Esophagus (tissue), 2 donors: ENCODE results near the gene KIRREL3. TPM values are rescaled to one million over a fixed set of nuclear protein-coding genes. Genes with fewer than 3 reads are reported as not detected.

ENCODE experiments used
- H3K27ac ChIP-seq, 2 donors: one replicate each; pipeline ENCODE4 v1.5.1; 2013; ENCODE audit warnings: low read depth in 2 of 2, mild to moderate bottlenecking in 2 of 2, inconsistent platforms in 1 of 2, low read length in 1 of 2, moderate library complexity in 1 of 2
- H3K27me3 ChIP-seq, 2 donors: one replicate each; pipeline ENCODE4 v1.6.1; 2013; ENCODE audit warnings: low read length in 2 of 2, control low read depth in 1 of 2, mild to moderate bottlenecking in 1 of 2; ENCODE audit not compliant: insufficient read depth in 2 of 2, control insufficient read depth in 1 of 2
- H3K36me3 ChIP-seq, 2 donors: one replicate each; pipeline ENCODE4 v1.6.1; 2013; ENCODE audit warnings: low read length in 1 of 2; ENCODE audit not compliant: control insufficient read depth in 2 of 2, insufficient read depth in 2 of 2
- H3K4me1 ChIP-seq, 2 donors: one replicate each; pipeline ENCODE4 v1.6.1; 2013; ENCODE audit warnings: low read length in 1 of 2; ENCODE audit not compliant: control insufficient read depth in 2 of 2, insufficient read depth in 2 of 2
- H3K4me3 ChIP-seq, 2 donors: one replicate each; pipeline ENCODE4 v1.5.1; 2013; ENCODE audit warnings: low read length in 2 of 2, mild to moderate bottlenecking in 2 of 2, low read depth in 1 of 2, moderate library complexity in 1 of 2
- H3K9me3 ChIP-seq, 2 donors: one replicate each; pipeline ENCODE4 v1.6.1; 2013; ENCODE audit warnings: mild to moderate bottlenecking in 2 of 2, low read depth in 1 of 2, low read length in 1 of 2, moderate library complexity in 1 of 2; ENCODE audit not compliant: control insufficient read depth in 2 of 2, insufficient read depth in 1 of 2
- WGBS, 2 donors: extraction: QIAGEN DNeasy Blood & Tissue Kit; methylation state at CpG; one replicate each; pipeline ENCODE4 v1.1.7; 2013; 5-methylcytosine and 5-hydroxymethylcytosine counted together
- polyA plus RNA-seq, 2 donors: library from polyadenylated mRNA; stranded (reverse); fragments of 200-250 nt; gene quantifications; one replicate each; pipeline ENCODE4 v1.2.3, GENCODE V29; 2013
- donor health status: healthy with polysubstance abuse.
- donor health status: Bipolar disorder and iron deficiency.

The KIRREL3 gene
- polyA plus RNA-seq, 2 donors = 0.05 to 0.12 TPM

GRCh38 chr11:126991596-126991995 is 9.0 kb downstream of the KIRREL3 start:
- no peaks in the 10 kb centered on the region for H3K4me1 ChIP-seq
- no peaks in the 10 kb centered on the region for H3K36me3 ChIP-seq
- no peak overlapping the region for H3K27ac ChIP-seq
- H3K9me3 ChIP-seq = peaks cover 0 to 2% of the 10 kb centered on the region in 2 donors
- WGBS, 2 donors = 72 to 76% methylated on average over 2 of the region's 2 CpGs
- no peak overlapping the region for H3K4me3 ChIP-seq
- peaks cover 0 to 4% of the 10 kb centered on the region in 2 donors for H3K27me3 ChIP-seq

DNA sequence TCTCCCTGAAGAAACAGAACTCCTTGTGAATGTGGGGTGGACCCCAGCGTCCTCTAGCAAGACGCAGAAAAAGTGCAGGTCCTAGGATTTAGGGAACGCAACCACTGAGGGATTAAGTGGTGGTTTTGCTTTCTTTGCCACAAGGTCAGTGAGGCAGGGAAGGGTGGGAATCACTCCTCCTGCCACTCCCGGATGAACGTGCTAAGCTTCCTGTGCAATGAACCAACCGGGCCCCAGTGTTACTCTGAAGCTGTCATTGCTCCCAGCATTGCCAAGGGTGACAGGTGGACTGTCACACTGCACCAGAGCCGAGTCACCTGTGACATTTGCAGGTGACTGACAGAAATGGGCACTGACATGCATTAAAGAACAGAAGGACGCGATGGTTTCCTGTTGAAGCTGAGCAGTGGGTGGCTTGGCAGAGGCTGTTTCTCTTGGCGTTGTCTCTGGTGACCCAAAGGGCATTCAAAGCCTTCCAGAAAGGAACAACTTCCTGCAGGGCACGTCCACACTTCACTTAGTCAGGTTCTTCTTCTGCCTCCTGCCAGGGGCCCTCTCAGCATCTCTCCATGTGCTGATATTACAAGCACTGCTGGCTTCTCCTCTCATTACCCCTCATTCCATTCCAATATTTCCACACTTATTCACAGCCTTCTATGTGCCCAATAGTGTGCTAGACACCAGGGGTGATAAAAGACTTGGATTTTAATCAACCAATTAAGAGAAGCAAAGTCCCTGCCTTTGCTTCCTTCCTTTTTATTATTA is 9.7 kb downstream of the KIRREL3 start:
- no peak overlapping the region for H3K27ac ChIP-seq
- no peak overlapping the region for H3K4me3 ChIP-seq
- no peaks in the 10 kb centered on the region for H3K36me3 ChIP-seq
- H3K9me3 ChIP-seq = peaks cover 0 to 2% of the 10 kb centered on the region in 2 donors
- H3K4me1 ChIP-seq = no peaks in the 10 kb centered on the region
- H3K27me3 ChIP-seq = peaks cover 0 to 4% of the 10 kb centered on the region in 2 donors
- 41 to 44% methylated on average over 11 of the region's 11 CpGs for WGBS, 2 donors

DNA sequence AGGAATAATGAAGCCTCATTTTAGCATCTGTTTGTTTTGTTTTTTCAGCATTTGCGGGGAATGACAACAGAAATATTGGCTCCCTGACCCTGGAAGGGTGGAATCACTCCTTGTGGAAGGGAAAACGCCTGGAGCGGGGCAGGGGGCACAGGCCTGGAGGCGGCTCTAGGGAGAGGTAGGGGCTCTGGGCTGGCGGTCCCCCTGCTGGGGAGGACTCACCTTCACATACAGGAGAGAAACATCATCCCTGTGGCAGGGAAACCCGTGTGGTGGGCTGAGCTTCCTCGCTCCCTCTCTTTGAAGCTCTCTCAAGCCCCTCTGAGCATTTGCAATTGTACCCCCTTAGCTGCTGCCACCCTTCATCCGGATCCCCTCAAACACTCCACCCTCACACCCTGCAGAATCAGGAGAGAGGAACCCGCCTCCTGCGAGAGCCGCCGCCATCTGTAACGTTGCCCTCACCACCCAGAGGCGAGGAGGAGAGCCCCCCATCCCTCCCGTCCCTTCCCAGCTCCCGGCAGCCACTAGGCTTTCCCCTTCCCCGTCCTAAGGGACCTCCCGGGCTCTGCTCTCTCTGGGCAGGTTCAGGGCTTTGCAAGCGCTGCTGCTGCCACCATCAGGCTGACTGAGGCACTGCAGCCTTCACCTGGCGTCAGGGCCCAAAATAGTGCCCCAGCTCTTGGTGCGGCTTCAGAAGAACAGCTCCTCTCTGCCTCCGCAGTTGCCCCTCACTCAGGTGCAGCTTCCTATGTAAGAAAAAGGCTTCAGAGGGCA is 10.4 kb downstream of the KIRREL3 start:
- Histone ChIP-seq H3K27me3 (peaks cover 0 to 4% of the 10 kb centered on the region in 2 donors), H3K36me3 (no peaks in the 10 kb centered on the region), H3K4me3 (no peak overlapping the region), H3K4me1 (no peaks in the 10 kb centered on the region), H3K27ac (no peak overlapping the region), H3K9me3 (peaks cover 0 to 2% of the 10 kb centered on the region in 2 donors)
- WGBS, 2 donors = 25 to 27% methylated on average over 21 to 22 of the region's 22 CpGs

- H3K27me3 ChIP-seq = peaks cover 0 to 4% of the 10 kb centered on the region in 2 donors
- H3K9me3 ChIP-seq = peaks cover 0 to 2% of the 10 kb centered on the region in 2 donors
- 78 to 84% methylated on average over 7 of the region's 7 CpGs for WGBS, 2 donors
- no peaks in the 10 kb centered on the region for H3K4me1 ChIP-seq
- H3K4me3 ChIP-seq = no peak overlapping the region
- no peak overlapping the region for H3K27ac ChIP-seq
- no peaks in the 10 kb centered on the region for H3K36me3 ChIP-seq
These were observed 11.9 kb downstream of the KIRREL3 start for GRCh38 chr11:126988655-126989054.

DNA sequence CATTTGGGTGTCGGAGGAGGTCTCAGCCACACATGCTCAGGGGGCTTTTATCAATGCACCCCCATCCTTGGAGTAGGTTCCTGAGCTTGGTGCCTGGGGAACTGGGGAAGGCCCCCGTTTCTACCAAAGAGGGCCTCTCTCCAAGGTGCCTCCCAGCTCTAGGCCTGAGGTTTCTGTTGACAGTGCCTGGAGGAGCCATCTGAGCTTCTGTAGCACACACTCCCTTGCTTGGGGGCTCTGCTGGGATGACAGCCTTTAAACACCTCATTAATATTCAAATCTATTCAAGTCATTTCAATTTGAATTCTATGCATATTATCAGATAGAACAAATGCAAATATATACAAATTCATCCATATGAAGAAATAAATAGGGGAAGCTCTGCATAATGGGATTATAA is 18.9 kb downstream of the KIRREL3 start:
- peaks cover 0 to 2% of the 10 kb centered on the region in 2 donors for H3K9me3 ChIP-seq
- H3K4me1 ChIP-seq = no peaks in the 10 kb centered on the region
- peaks cover 0 to 2% of the 10 kb centered on the region in 2 donors for H3K27me3 ChIP-seq
- WGBS, 2 donors = 65 to 72% methylated on average over 2 of the region's 2 CpGs
- no peak overlapping the region for H3K4me3 ChIP-seq
- H3K36me3 ChIP-seq = no peaks in the 10 kb centered on the region
- no peak overlapping the region for H3K27ac ChIP-seq

GRCh38 chr11:126978911-126979310 is 21.7 kb downstream of the KIRREL3 start:
- H3K4me3 ChIP-seq = no peak overlapping the region
- H3K9me3 ChIP-seq = peaks cover 2% of the 10 kb centered on the region in 2 donors
- H3K27ac ChIP-seq = no peak overlapping the region
- H3K27me3 ChIP-seq = peaks cover 0 to 2% of the 10 kb centered on the region in 2 donors
- no peaks in the 10 kb centered on the region for H3K36me3 ChIP-seq
- WGBS, 2 donors = 44 to 54% methylated on average over 5 of the region's 5 CpGs
- H3K4me1 ChIP-seq = no peaks in the 10 kb centered on the region

- Histone ChIP-seq H3K4me3 (no peak overlapping the region), H3K27ac (no peak overlapping the region), H3K9me3 (peaks cover 0 to 2% of the 10 kb centered on the region in 2 donors), H3K27me3 (peaks cover 0 to 2% of the 10 kb centered on the region in 2 donors), H3K36me3 (no peaks in the 10 kb centered on the region), H3K4me1 (no peaks in the 10 kb centered on the region)
- WGBS, 2 donors = 59 to 64% methylated on average over 3 of the region's 3 CpGs
These were observed 22.4 kb downstream of the KIRREL3 start for GRCh38 chr11:126978165-126978564.

DNA sequence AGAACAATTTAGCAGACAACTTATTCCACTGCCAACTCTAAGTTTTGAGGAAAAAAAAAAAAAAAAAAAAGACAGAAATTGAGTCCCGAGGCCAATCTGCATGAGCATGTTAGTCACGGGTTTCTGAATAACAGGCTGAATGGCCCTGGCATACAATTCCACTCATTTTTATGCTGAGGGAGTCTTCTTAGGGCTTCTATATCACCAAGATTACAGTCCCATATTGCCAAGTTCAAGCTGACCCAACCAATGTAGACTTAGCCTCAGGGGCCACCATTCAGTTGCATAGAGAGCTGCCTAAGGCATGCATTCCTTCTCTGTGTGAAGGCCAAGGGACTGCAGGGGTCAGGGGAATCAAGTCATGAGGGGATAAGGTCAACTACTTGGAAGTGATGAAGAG is 27.5 kb downstream of the KIRREL3 start:
- peaks cover 0 to 6% of the 10 kb centered on the region in 2 donors for H3K27me3 ChIP-seq
- H3K27ac ChIP-seq = no peak overlapping the region
- peaks cover 4 to 5% of the 10 kb centered on the region in 2 donors for H3K9me3 ChIP-seq
- 80 to 87% methylated on average over 2 of the region's 2 CpGs for WGBS, 2 donors
- no peaks in the 10 kb centered on the region for H3K36me3 ChIP-seq
- H3K4me3 ChIP-seq = no peak overlapping the region
- H3K4me1 ChIP-seq = no peaks in the 10 kb centered on the region

DNA sequence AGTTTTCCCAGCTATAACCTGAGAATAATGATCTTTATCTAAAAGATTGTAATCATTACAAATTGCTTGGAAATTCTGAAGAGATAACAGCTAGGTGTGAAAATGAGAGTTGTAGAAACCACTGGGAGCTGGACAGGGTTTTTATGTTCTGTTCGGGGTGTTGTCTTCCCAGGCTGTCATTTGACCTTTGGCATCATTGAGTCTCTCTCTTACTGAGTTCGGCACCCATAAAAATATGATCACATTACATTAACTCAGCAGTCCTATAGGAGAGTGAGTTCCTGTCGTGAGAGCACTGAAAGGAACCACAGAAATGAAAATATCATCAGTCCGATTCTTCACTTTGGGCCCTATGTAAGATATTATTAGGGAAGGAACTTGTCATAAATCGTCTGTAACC is 29.3 kb downstream of the KIRREL3 start:
- no peak overlapping the region for H3K27ac ChIP-seq
- H3K9me3 ChIP-seq = peaks cover 4 to 5% of the 10 kb centered on the region in 2 donors
- no peaks in the 10 kb centered on the region for H3K4me1 ChIP-seq
- WGBS, 2 donors = 71 to 77% methylated on average over 5 of the region's 5 CpGs
- no peaks in the 10 kb centered on the region for H3K36me3 ChIP-seq
- peaks cover 0 to 6% of the 10 kb centered on the region in 2 donors for H3K27me3 ChIP-seq
- H3K4me3 ChIP-seq = no peak overlapping the region
